Measurements from ENCODE around the gene PEX11G. TPM values are rescaled to one million over a fixed set of nuclear protein-coding genes. Genes with fewer than 3 reads are reported as not detected.

The PEX11G gene
- total RNA-seq, 2 experiments from 2014 or later: 0.58 to 1.9 TPM

GRCh38 chr19:7497292-7497691 lies 8.5 kb upstream of the PEX11G start:
- no peak overlapping the region for H3K27ac Mint-ChIP-seq
- peaks cover 19% of the 10 kb centered on the region for H3K4me1 Mint-ChIP-seq
- H3K9me3 Mint-ChIP-seq (ENCODE audit: low read depth): no peaks in the 10 kb centered on the region
- CTCF ChIA-PET: interaction anchor here (0.8 to 1.1 kb wide), 3 partner anchors 9 to 308 kb away, joined by 3 to 6 read pairs (median 3); partner anchors contain the start of gene PEX11G
- peaks cover 26% of the 10 kb centered on the region for H3K27me3 Mint-ChIP-seq
- H3K4me3 Mint-ChIP-seq: no peak overlapping the region
- ATAC-seq (peak; percentile 33), DNase-seq (no peak)
- no peaks in the 10 kb centered on the region for H3K36me3 Mint-ChIP-seq

DNA sequence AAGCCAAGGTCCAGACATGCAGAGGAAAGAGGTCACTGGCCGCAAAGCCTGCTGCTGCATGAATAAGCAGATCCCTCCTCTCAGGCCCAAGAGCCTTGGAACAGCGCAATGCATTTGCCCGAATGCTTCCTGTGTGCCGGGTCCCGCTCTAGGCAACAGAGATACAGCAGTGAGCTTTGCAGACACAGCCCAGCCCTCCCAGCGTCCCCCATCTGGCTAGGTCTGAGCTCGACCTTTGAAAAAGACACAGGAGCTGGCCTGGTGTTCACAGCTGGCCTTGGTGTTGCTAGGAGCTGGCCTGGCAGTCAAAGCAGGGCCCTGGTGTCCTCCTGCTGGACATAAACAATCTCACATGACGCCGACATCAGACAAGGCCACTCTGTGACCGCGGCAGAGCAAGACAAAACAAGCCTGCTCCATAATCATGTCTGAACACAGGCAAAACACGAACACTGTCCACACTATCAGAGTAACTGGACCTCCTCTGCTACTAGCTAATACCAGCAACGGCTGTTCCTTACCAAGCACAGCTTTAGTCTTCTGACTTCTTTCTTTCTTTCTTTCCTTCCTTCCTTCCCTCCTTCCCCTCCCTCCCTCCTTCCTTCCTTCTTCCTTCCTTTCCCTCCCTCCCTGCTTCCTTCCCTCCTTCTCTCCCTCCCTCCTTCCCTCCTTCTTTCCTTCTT lies 5.7 kb upstream of the PEX11G start:
- H3K4me1 Mint-ChIP-seq: peaks cover 30% of the 10 kb centered on the region
- H3K4me3 Mint-ChIP-seq: no peak overlapping the region
- peaks cover 14% of the 10 kb centered on the region for H3K27me3 Mint-ChIP-seq
- H3K27ac Mint-ChIP-seq: no peak overlapping the region
- DNase-seq: no peak
- ATAC-seq: no peak
- H3K36me3 Mint-ChIP-seq: no peaks in the 10 kb centered on the region
- CTCF ChIA-PET: no interaction called here
- no peaks in the 10 kb centered on the region for H3K9me3 Mint-ChIP-seq (ENCODE audit: low read depth)

GRCh38 chr19:7492558-7492957 lies 3.7 kb upstream of the PEX11G start:
- Mint-ChIP-seq H3K36me3 (no peaks in the 10 kb centered on the region), H3K27me3 (peaks cover 8% of the 10 kb centered on the region), H3K4me3 (peak overlapping the region; percentile 10), H3K4me1 (peaks cover 38% of the 10 kb centered on the region), H3K9me3 (ENCODE audit: low read depth) (no peaks in the 10 kb centered on the region), H3K27ac (peak overlapping the region; percentile 77)
- DNase-seq (no peak), ATAC-seq (no peak)
- CTCF ChIA-PET: no interaction called here

GRCh38 chr19:7492142-7492541 lies 3.3 kb upstream of the PEX11G start:
- ATAC-seq: peak; percentile 59
- peak; percentile 87 for DNase-seq
- Mint-ChIP-seq H3K27ac (peak overlapping the region; percentile 77), H3K36me3 (no peaks in the 10 kb centered on the region), H3K4me3 (no peak overlapping the region), H3K4me1 (peaks cover 38% of the 10 kb centered on the region), H3K27me3 (peaks cover 5% of the 10 kb centered on the region), H3K9me3 (ENCODE audit: low read depth) (no peaks in the 10 kb centered on the region)
- CTCF ChIA-PET: interaction anchor here (0.8 kb wide), 1 partner anchor 24 kb away, joined by 3 read pairs; no protein-coding TSS in a partner anchor

GRCh38 chr19:7489609-7490044 lies 792 bp upstream of the PEX11G start:
- ATAC-seq (no peak), DNase-seq (no peak)
- H3K4me1 Mint-ChIP-seq: peaks cover 38% of the 10 kb centered on the region
- H3K27ac Mint-ChIP-seq: peak overlapping the region; percentile 80
- H3K4me3 Mint-ChIP-seq: peak overlapping the region; percentile 74
- H3K36me3 Mint-ChIP-seq: no peaks in the 10 kb centered on the region
- H3K27me3 Mint-ChIP-seq: no peaks in the 10 kb centered on the region
- CTCF ChIA-PET: interaction anchor here (0.6 to 0.8 kb wide), 3 partner anchors 46 to 379 kb away, joined by 3 read pairs; partner anchors contain the start of gene PNPLA6
- H3K9me3 Mint-ChIP-seq (ENCODE audit: low read depth): no peaks in the 10 kb centered on the region

DNA sequence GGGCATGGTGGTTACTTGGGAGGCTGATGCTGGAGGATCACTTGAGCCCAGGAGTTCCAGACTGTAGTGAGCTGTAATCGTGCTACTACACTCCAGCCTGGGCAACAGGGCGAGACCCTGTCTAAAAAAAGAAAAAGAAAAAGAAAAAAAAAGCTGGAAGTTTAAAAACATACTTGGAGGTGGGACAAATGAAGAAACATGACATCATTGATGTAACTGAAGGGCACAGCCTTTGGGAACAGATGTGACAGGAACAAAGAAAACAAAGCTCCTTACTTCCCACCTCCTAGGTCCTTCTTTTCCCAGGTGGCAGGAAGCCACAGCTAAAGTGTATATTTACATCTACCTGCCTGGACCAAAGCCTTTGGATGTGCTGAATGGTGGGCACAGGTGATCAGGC lies 1.9 kb downstream of the PEX11G start:
- DNase-seq (no peak), ATAC-seq (no peak)
- no peak overlapping the region for H3K4me3 Mint-ChIP-seq
- H3K36me3 Mint-ChIP-seq: no peaks in the 10 kb centered on the region
- H3K9me3 Mint-ChIP-seq (ENCODE audit: low read depth): no peaks in the 10 kb centered on the region
- H3K27me3 Mint-ChIP-seq: no peaks in the 10 kb centered on the region
- peaks cover 21% of the 10 kb centered on the region for H3K4me1 Mint-ChIP-seq
- CTCF ChIA-PET: interaction anchor here (1.2 kb wide), 1 partner anchor 20 kb away, joined by 4 read pairs; no protein-coding TSS in a partner anchor
- no peak overlapping the region for H3K27ac Mint-ChIP-seq

GRCh38 chr19:7483720-7484201 lies 5.1 kb downstream of the PEX11G start:
- Mint-ChIP-seq H3K36me3 (no peaks in the 10 kb centered on the region), H3K27ac (no peak overlapping the region), H3K4me1 (peaks cover 5% of the 10 kb centered on the region), H3K9me3 (ENCODE audit: low read depth) (no peaks in the 10 kb centered on the region), H3K4me3 (no peak overlapping the region), H3K27me3 (no peaks in the 10 kb centered on the region)
- DNase-seq (no peak), ATAC-seq (no peak)
- CTCF ChIA-PET: no interaction called here

DNA sequence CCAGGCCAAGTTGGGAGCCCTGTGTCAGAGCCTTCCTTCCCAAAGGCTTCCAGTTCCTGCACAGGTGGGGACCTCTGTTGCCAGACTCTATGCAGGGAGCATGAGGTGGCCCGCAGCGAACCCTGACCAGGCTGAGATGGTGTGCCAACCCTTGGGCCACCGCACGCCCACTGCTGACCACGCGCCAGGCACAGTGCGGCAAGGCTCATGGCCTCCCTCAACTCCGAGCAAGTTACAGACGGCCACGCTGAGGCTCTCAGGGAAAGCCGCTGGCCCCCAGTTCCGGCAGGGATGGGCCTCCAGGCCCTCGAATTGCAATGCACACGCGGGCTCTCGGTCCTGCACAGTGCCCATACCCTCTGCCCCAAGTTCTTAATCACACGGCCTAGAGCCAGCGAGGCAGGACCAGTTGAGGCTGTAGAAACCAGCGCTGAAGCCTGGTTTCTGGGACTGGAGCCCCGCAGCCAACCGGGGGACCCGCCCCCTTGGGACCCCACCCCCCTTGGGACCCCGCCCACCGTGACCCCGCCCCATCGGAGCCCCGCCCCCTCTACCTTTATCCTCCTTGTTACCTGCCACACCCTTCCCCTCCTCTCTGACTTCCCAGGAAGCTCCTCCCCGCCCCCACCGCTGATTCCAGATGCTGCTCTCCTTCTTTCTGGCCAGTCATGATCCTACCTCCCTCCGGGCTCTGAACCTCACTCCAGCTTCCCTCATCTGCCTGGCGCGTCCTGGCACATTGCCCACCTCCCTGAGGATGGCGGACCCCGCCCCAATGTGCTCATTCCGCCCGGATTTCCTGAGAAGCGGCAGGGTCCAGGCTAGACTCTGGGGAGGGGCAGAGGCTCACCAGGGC lies 6.0 kb downstream of the PEX11G start:
- Mint-ChIP-seq H3K9me3 (ENCODE audit: low read depth) (no peaks in the 10 kb centered on the region), H3K4me3 (no peak overlapping the region), H3K27me3 (no peaks in the 10 kb centered on the region), H3K27ac (no peak overlapping the region), H3K4me1 (peaks cover 3% of the 10 kb centered on the region), H3K36me3 (no peaks in the 10 kb centered on the region)
- ATAC-seq (no peak), DNase-seq (no peak)
- CTCF ChIA-PET: no interaction called here

GRCh38 chr19:7480970-7481255 lies 7.9 kb downstream of the PEX11G start:
- CTCF ChIA-PET: no interaction called here
- no peak for DNase-seq
- ATAC-seq: no peak
- no peaks in the 10 kb centered on the region for H3K36me3 Mint-ChIP-seq
- H3K9me3 Mint-ChIP-seq (ENCODE audit: low read depth): no peaks in the 10 kb centered on the region
- no peaks in the 10 kb centered on the region for H3K27me3 Mint-ChIP-seq
- no peak overlapping the region for H3K4me3 Mint-ChIP-seq
- peaks cover 3% of the 10 kb centered on the region for H3K4me1 Mint-ChIP-seq
- H3K27ac Mint-ChIP-seq: no peak overlapping the region

DNA sequence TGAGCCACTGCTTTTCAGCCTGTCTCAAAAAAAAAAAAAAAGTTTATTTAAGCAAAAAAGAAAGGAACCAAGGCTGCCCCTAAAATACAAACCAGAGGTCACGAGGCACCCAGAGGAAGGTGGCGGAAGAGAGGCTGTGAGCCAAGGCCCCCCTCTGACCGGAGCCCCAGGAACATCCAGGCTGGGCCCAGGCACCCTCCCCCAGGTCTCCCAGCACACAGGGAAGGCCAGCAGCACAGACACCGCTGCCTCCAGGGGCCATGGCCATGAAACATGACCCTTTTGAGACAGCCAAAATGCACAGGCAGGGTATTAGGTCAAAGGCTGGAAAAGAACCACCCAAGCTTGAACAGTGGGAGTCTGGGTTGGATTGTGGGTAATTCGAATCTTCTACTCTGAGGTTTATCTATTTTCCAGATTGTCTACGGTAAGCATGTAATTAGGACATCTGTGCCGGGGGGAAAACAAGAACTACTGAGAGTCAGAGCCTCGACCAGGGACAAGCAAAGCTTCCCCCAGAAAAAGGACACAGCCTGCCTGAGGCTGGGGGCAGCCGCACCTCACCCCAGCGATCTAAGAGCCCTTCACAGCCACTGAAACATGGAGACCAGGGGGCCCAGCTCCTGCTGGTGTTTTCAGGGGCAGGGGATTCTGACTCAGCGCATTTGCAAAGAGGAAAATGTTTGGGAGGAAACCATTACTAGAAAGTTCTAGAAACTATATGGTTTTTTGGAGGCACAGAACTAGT lies 8.4 kb downstream of the PEX11G start:
- no peak for ATAC-seq
- no peaks in the 10 kb centered on the region for H3K27me3 Mint-ChIP-seq
- H3K27ac Mint-ChIP-seq: no peak overlapping the region

GRCh38 chr19:7478843-7479227 lies 10.0 kb downstream of the PEX11G start:
- peaks cover 3% of the 10 kb centered on the region for H3K4me1 Mint-ChIP-seq
- no peak overlapping the region for H3K4me3 Mint-ChIP-seq
- CTCF ChIA-PET: no interaction called here
- no peak for DNase-seq
- no peaks in the 10 kb centered on the region for H3K27me3 Mint-ChIP-seq
- no peaks in the 10 kb centered on the region for H3K9me3 Mint-ChIP-seq (ENCODE audit: low read depth)
- no peaks in the 10 kb centered on the region for H3K36me3 Mint-ChIP-seq
- H3K27ac Mint-ChIP-seq: no peak overlapping the region
- no peak for ATAC-seq

More for the DNA sequence above, 8.4 kb downstream of the PEX11G start:
- Mint-ChIP-seq H3K4me1 (peaks cover 3% of the 10 kb centered on the region), H3K9me3 (ENCODE audit: low read depth) (no peaks in the 10 kb centered on the region), H3K36me3 (no peaks in the 10 kb centered on the region), H3K4me3 (no peak overlapping the region)
- DNase-seq: no peak
- CTCF ChIA-PET: no interaction called here

- Mint-ChIP-seq H3K4me1 (peaks cover 3% of the 10 kb centered on the region), H3K36me3 (no peaks in the 10 kb centered on the region), H3K9me3 (ENCODE audit: low read depth) (no peaks in the 10 kb centered on the region), H3K27ac (no peak overlapping the region), H3K27me3 (no peaks in the 10 kb centered on the region), H3K4me3 (no peak overlapping the region)
- CTCF ChIA-PET: no interaction called here
- ATAC-seq (no peak), DNase-seq (no peak)
Observed at GRCh38 chr19:7478173-7478842, 10.5 kb downstream of the PEX11G start.

DNA sequence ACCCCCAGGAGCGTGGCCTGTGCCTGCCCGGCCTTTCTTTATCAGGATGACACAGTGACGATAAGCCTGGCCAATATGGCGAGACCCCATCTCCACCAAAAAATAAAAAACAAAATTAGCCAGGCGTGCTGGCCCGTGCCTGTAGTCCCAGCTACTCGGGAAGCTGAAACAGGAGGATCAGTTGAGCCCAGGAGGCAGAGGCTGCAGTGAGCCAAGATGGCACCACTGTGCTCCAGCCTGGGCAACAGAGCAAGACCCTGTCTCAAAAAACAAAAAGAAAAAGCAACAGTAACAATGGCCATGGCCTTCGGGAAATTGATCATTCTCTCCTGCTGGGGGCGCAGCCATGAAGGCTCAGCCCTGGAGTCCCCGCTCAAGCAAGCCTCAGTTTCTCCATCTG lies 11.1 kb downstream of the PEX11G start:
- DNase-seq (no peak), ATAC-seq (no peak)
- peaks cover 1% of the 10 kb centered on the region for H3K4me1 Mint-ChIP-seq
- H3K9me3 Mint-ChIP-seq (ENCODE audit: low read depth): no peaks in the 10 kb centered on the region
- peaks cover 2% of the 10 kb centered on the region for H3K36me3 Mint-ChIP-seq
- H3K4me3 Mint-ChIP-seq: no peak overlapping the region
- CTCF ChIA-PET: no interaction called here
- no peak overlapping the region for H3K27ac Mint-ChIP-seq
- H3K27me3 Mint-ChIP-seq: no peaks in the 10 kb centered on the region

All from activated CD8-positive, alpha-beta memory T cell treated with anti-CD3 and anti-CD28 coated beads, Interleukin-2, amount 10 ng/mL, durations not matched to agents 7 days and 5 days (primary cell).